Heart left ventricle (tissue), 16 donors: ENCODE results near the gene CAMK2D. TPM values are rescaled to one million over a fixed set of nuclear protein-coding genes. Genes with fewer than 3 reads are reported as not detected.
A peak's percentile ranks its signal among the peaks of the same experiment; 100 is the strongest.

Experiments
- ATAC-seq, 4 donors: fragments of 200-7000 bp; cut with Tn5 transposase; one replicate each; pipeline ENCODE4 v1.9.1; 2020 to 2022; ENCODE audit warnings: moderate library complexity in 4 of 4, mild to moderate bottlenecking in 3 of 4, moderate number of reproducible peaks in 1 of 4
- DNase-seq, 5 donors: peaks; one replicate each; pipeline ENCODE4 v3.0.0-alpha.2; 2020
- H3K27ac ChIP-seq, 12 donors: fragments of 200-600 bp; sonication (generic) in 4 of 12; one replicate each; pipeline versions ENCODE4 v1.5.0 to v1.8.0; 2016 to 2022; ENCODE audit warnings: mild to moderate bottlenecking in 2 of 12
- H3K27me3 ChIP-seq, 9 donors: fragments of 200-600 bp; sonication (generic) in 2 of 9; one replicate each; pipeline versions ENCODE4 v1.5.1 to v1.8.0; 2016 to 2022; ENCODE audit warnings: mild to moderate bottlenecking in 3 of 9
- H3K36me3 ChIP-seq, 9 donors: fragments of 200-600 bp; sonication (generic) in 2 of 9; one replicate each; pipeline versions ENCODE4 v1.5.0 to v1.8.0; 2018 to 2022; ENCODE audit warnings: mild to moderate bottlenecking in 2 of 9
- H3K4me1 ChIP-seq, 12 donors: fragments of 200-600 bp; sonication (generic) in 4 of 12; one replicate each; pipeline versions ENCODE4 v1.5.0 to v1.8.0; 2016 to 2022; ENCODE audit warnings: mild to moderate bottlenecking in 3 of 12
- H3K4me3 ChIP-seq, 12 donors: fragments of 200-600 bp; sonication (generic) in 4 of 12; one replicate each; pipeline versions ENCODE4 v1.5.0 to v1.8.0; 2017 to 2022; ENCODE audit warnings: mild to moderate bottlenecking in 9 of 12, moderate library complexity in 4 of 12
- H3K9me3 ChIP-seq, 12 donors: fragments of 200-600 bp; sonication (generic) in 4 of 12; one replicate each; pipeline versions ENCODE4 v1.5.0 to v1.8.0; 2016 to 2022; ENCODE audit warnings: mild to moderate bottlenecking in 1 of 12
- POLR2A ChIP-seq, 2 donors: fragments of 450-650 bp; IDR thresholded peaks; one replicate each; pipeline ENCODE4 v1.6.1; 2017; ENCODE audit warnings: antibody characterized with exemption in 2 of 2, mild to moderate bottlenecking in 2 of 2, moderate library complexity in 2 of 2
- WGBS, 4 donors: extraction: QIAGEN DNeasy Blood & Tissue Kit in 2 of 4; methylation state at CpG; one replicate each; pipeline versions ENCODE4 v1.1.5 to v1.1.7; 2013 to 2018; 5-methylcytosine and 5-hydroxymethylcytosine counted together
- intact Hi-C, 10 donors: fragments of 100-400 bp; cut with DNase I; formaldehyde crosslinking; loops; one replicate each; pipeline versions ENCODE4 v1.11.1 to v1.14.2; 2022
- polyA plus RNA-seq, 2 donors: library from polyadenylated mRNA; stranded (reverse); fragments of 200-250 nt; gene quantifications; one replicate each; pipeline ENCODE4 v1.2.3, GENCODE V29; 2013
- total RNA-seq, 9 donors: library from RNA; depleted of rRNA in 2 of 9; stranded (reverse); fragments of >200 nt in 2 of 9; fragmentation: NEBNext Ultra II Directional in 3 of 9; extraction: Animal tissue kit (Norgen Biotek cat#: 25700) in 3 of 9; gene quantifications; one replicate each; pipeline versions ENCODE4 v1.1.0 to v1.2.4, GENCODE V29; 2016 to 2023
- TF ChIP-seq, protein P1 (sequence below), 12 donors: fragments of 200-600 bp; sonication (generic) in 4 of 12; IDR thresholded peaks; one replicate each; pipeline versions ENCODE4 v1.5.0 to v1.8.0; 2018 to 2022; ENCODE audit warnings: antibody characterized with exemption in 12 of 12, mild to moderate bottlenecking in 5 of 12
- donor health status: ischemic (EF 13 %, LVEDD 7.1; RV severe dilation, severe dysfunction).
- donor health status: healthy with polysubstance abuse.
- donor health status: DM: no; HTN: yes; CAD: no.
- donor health status: DM: no; HTN: no; CAD: no.
- donor health status: ischemic (EF 25% LVEDD 6.9; RV normal size, moderate dysfunction).
- donor health status: ischemic (EF 25% LVEDD 5.7; RV mildly dilated, moderate dysfunction).
- donor health status: healthy.
- donor health status: DM: yes; HTN: yes; CAD: no.
- donor health status: ischemic (EF 35%, LVEDD 5.7; RV mildly dilated, moderate dysfunction).
- donor health status: nonischemic (EF 11% LVEDD 7.7; RV severe dilation, severe dysfunction).
- donor health status: DM: yes; HTN: yes; CAD: no.
- donor health status: PGD.
- donor health status: ischemic (EF 29% LVEDD 5.4; RV normal size, mild dysfunction).
- donor health status: nonischemic (EF 23%, LVEDD 6.1; RV moderate dilation, normal function).

The CAMK2D gene
- total and polyA plus RNA-seq, 11 donors: 40.9 to 294 (median 215) TPM

GRCh38 chr4:113699772-113700171 lies 61.8 kb downstream of the CAMK2D start:
- Histone ChIP-seq H3K4me1 (peaks cover 1 to 42% (median 15%) of the 10 kb centered on the region in 12 donors), H3K4me3 (no peak overlapping the region), H3K9me3 (no peaks in the 10 kb centered on the region), H3K36me3 (peaks cover 0 to 5% (median 0%) of the 10 kb centered on the region in 9 donors), H3K27me3 (no peaks in the 10 kb centered on the region), H3K27ac (no peak overlapping the region)
- ATAC-seq (no peak), DNase-seq (no peak)
- WGBS, 4 donors: 91 to 96% (median 94%) methylated on average over 2 of the region's 2 CpGs
- intact Hi-C loops: no loop called here
- TF ChIP-seq, protein P1, sequence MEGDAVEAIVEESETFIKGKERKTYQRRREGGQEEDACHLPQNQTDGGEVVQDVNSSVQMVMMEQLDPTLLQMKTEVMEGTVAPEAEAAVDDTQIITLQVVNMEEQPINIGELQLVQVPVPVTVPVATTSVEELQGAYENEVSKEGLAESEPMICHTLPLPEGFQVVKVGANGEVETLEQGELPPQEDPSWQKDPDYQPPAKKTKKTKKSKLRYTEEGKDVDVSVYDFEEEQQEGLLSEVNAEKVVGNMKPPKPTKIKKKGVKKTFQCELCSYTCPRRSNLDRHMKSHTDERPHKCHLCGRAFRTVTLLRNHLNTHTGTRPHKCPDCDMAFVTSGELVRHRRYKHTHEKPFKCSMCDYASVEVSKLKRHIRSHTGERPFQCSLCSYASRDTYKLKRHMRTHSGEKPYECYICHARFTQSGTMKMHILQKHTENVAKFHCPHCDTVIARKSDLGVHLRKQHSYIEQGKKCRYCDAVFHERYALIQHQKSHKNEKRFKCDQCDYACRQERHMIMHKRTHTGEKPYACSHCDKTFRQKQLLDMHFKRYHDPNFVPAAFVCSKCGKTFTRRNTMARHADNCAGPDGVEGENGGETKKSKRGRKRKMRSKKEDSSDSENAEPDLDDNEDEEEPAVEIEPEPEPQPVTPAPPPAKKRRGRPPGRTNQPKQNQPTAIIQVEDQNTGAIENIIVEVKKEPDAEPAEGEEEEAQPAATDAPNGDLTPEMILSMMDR (IDR thresholded peaks at IDR 0.05): no peak

GRCh38 chr4:113697429-113697828 lies 64.1 kb downstream of the CAMK2D start:
- TF ChIP-seq, protein P1 (IDR thresholded peaks at IDR 0.05): no peak
- TF ChIP-seq POLR2A (IDR thresholded peaks at IDR 0.05): no peak
- Histone ChIP-seq H3K9me3 (no peaks in the 10 kb centered on the region), H3K36me3 (no peaks in the 10 kb centered on the region), H3K4me1 (peaks cover 4 to 64% (median 36%) of the 10 kb centered on the region in 12 donors), H3K4me3 (no peak overlapping the region), H3K27me3 (no peaks in the 10 kb centered on the region), H3K27ac (no peak overlapping the region)
- DNase-seq: no peak
- WGBS, 4 donors: 85 to 97% (median 96%) methylated on average over 2 of the region's 2 CpGs
- intact Hi-C loops: no loop called here
- no peak for ATAC-seq

- no peaks in the 10 kb centered on the region for H3K9me3 ChIP-seq
- ATAC-seq: peak in 3 of 4 donors; percentile 6 to 67 (median 51)
- H3K36me3 ChIP-seq: no peaks in the 10 kb centered on the region
- WGBS, 4 donors: 78 to 90% (median 89%) methylated on average over 3 of the region's 3 CpGs
- H3K4me3 ChIP-seq: no peak overlapping the region
- H3K4me1 ChIP-seq: peaks cover 2 to 77% (median 40%) of the 10 kb centered on the region in 12 donors
- no peaks in the 10 kb centered on the region for H3K27me3 ChIP-seq
- intact Hi-C loops: no loop called here
- TF ChIP-seq, protein P1 (IDR thresholded peaks at IDR 0.05): no peak
- no peak for TF ChIP-seq POLR2A (IDR thresholded peaks at IDR 0.05)
- no peak for DNase-seq
- H3K27ac ChIP-seq: no peak overlapping the region
Measured at GRCh38 chr4:113695328-113696169, 66.0 kb downstream of the CAMK2D start.

- intact Hi-C loops: no loop called here
- Histone ChIP-seq H3K9me3 (no peaks in the 10 kb centered on the region), H3K36me3 (no peaks in the 10 kb centered on the region), H3K27ac (peak overlapping the region in 1 of 12 donors; percentile 37), H3K4me1 (peaks cover 0 to 77% (median 45%) of the 10 kb centered on the region in 12 donors), H3K4me3 (no peak overlapping the region), H3K27me3 (no peaks in the 10 kb centered on the region)
- TF ChIP-seq, protein P1 (IDR thresholded peaks at IDR 0.05): no peak
- TF ChIP-seq POLR2A (IDR thresholded peaks at IDR 0.05): no peak
- DNase-seq: no peak
- 80 to 92% (median 83%) methylated on average over 2 of the region's 2 CpGs for WGBS, 4 donors
- ATAC-seq: no peak
Measured at GRCh38 chr4:113694008-113694407, 67.5 kb downstream of the CAMK2D start.
